NCI-H1694 (cell line): ENCODE data around the gene GRHL3.

ENCODE experiments used
- DNase-seq: peaks from one replicate; lab custom pipeline; 2025; lab: John Stamatoyannopoulos, UW

The GRHL3 gene

DNA sequence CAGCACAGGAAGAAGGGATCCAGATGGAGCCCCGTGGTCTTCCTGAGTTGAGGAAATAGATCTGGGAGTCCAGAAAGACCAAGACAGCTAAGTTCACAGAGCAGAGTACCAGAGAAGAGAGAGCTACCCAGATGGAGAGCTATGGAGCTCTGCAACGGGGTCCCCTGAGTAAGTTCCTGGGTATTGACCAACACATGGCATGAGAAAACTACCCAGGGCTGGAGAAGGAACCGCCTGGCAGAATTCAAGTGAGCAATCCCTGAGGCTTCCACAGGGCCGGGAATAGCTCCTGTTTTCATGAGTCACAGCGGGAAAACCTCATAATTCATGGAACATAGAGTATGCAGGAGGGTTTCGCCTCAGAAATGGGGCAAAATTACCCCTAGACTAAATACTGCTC, 74.7 kb downstream of the GRHL3 start:
- DNase-seq: no peak

DNA sequence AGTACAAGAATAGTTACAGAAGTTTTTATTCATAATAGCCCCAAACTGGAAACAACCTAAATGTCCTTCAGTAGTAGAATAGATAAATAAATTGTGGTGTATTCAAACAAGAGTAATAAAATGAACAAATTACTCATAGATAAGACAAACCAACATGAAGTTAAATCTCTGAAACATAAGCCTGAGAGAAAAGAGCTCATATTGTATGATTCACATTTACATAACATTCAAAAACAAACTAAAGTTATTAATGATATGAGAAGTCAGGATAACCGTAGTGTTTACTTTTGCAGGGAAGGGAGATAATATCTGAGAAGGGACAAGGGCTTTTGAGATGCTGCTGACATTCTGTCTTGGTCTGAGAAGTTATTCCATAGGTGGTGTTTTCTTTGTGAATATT, 80.9 kb downstream of the GRHL3 start:
- no peak for DNase-seq

DNA sequence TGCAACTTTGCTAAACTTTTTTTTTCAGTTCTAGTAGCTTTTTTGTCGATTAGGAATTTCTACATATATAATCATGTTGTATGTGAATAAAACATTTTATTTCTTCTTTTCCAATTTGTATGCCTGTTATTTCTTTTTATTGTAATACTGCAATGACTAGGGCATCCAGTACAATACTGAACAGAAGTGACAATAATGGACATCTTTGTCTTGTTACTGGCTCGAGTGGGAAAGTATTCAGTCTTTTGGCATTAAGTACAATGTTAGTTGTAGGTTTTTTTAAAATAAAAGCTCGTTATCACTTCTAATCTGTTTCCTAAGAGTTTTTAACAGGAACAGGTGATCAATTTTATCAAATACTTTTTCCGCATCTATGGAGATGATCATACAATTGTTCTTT, 84.6 kb downstream of the GRHL3 start:
- no peak for DNase-seq
